Gastrocnemius medialis (tissue), 4 donors: ENCODE results near the gene DVL1. TPM values are rescaled to one million over a fixed set of nuclear protein-coding genes. Genes with fewer than 3 reads are reported as not detected.

ENCODE experiments used
- ATAC-seq, 2 donors: fragments of 150-250 bp; one replicate each; pipeline ENCODE4 v1.9.1; 2016
- DNase-seq, 2 donors: peaks; one replicate each; pipeline ENCODE4 v3.0.0-alpha.2; 2019
- H3K27ac ChIP-seq, 4 donors: fragments of 200-600 bp; sonication (generic); 1 replicate in 1 of 4; 2 replicates in 3 of 4; pipeline ENCODE4 v1.5.1; 2016 to 2018; ENCODE audit warnings: mild to moderate bottlenecking in 2 of 4, moderate library complexity in 1 of 4
- H3K27me3 ChIP-seq, 3 donors: fragments of 200-600 bp; sonication (generic) in 2 of 3; 1 replicate in 1 of 3; 2 replicates in 2 of 3; pipeline versions ENCODE4 v1.5.1 to v1.6.0; 2016 to 2019; ENCODE audit warnings: mild to moderate bottlenecking in 1 of 3, moderate library complexity in 1 of 3
- H3K36me3 ChIP-seq, 2 donors: fragments of 200-600 bp; sonication (generic) in 1 of 2; one replicate each; pipeline ENCODE4 v1.5.1; 2017 to 2018
- H3K4me1 ChIP-seq, 2 donors: fragments of 200-600 bp; sonication (generic) in 1 of 2; one replicate each; pipeline ENCODE4 v1.5.1; 2016 to 2017; ENCODE audit warnings: mild to moderate bottlenecking in 2 of 2
- H3K4me3 ChIP-seq, 4 donors: fragments of 200-600 bp; sonication (generic) in 3 of 4; 1 replicate in 1 of 4; 2 replicates in 3 of 4; pipeline ENCODE4 v1.5.1; 2016 to 2019; ENCODE audit warnings: mild to moderate bottlenecking in 2 of 4
- H3K9me3 ChIP-seq, 3 donors: fragments of 200-600 bp; sonication (generic) in 2 of 3; 1 replicate in 1 of 3; 2 replicates in 2 of 3; pipeline ENCODE4 v1.5.1; 2016 to 2019
- POLR2A ChIP-seq, 2 donors: fragments of 450-650 bp; IDR thresholded peaks; one replicate each; pipeline ENCODE4 v1.6.1; 2017; ENCODE audit warnings: antibody characterized with exemption in 2 of 2, mild to moderate bottlenecking in 2 of 2, moderate library complexity in 2 of 2
- in situ Hi-C, 4 donors: fragments of 200-750 bp; cut with MboI; loops; one replicate each; pipeline versions ENCODE4 v1.15.0 to v1.8.0; 2017; ENCODE audit warnings: low sequenced_read_pairs in 4 of 4
- intact Hi-C: fragments of 100-400 bp; cut with DNase I; formaldehyde crosslinking; loops from one replicate; pipeline ENCODE4 v1.15.1; 2023; ENCODE audit warnings: low total_unique reads
- total RNA-seq, 4 donors: library from RNA; depleted of rRNA; stranded (reverse); fragments of >200 nt; gene quantifications; one replicate each; pipeline versions ENCODE4 v1.1.0 to v1.2.3, GENCODE V29; 2016
- TF ChIP-seq, protein P1 (sequence below), 5 experiments: fragments of 450-650 bp in 3 of 5; fragments of 200-600 bp in 2 of 5; sonication (generic) in 2 of 5; IDR thresholded peaks in 4 of 5; conservative IDR thresholded peaks in 1 of 5; 1 replicate in 4 of 5; 2 replicates in 1 of 5; pipeline ENCODE4 v1.5.1; 2016 to 2019; ENCODE audit warnings: antibody characterized with exemption in 5 of 5, mild to moderate bottlenecking in 3 of 5, moderate library complexity in 3 of 5

The DVL1 gene
- total RNA-seq, 4 donors from 2014 or later: 196 to 311 (median 258) TPM

DNA sequence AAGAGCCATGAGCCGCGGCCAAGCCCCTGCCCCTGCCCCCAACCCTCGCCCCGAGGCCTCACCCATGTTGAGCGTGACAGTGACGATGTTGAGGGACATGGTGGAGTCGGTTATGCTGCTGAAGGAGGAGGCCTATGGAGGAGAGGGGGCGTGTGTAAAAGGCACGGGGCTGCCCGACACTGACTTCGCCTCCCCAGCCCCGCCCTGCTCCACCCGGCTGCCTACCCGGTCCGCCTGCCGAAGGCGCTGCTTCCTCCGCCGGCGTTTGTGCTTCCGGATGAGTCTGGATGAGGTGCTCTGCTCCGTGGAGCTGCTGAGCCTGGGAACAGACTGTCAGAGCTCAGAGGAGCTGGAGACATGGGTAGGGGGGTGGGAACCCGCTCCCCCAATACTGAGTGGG is 9.0 kb downstream of the DVL1 start:
- no peak for DNase-seq
- H3K9me3 ChIP-seq: no peaks in the 10 kb centered on the region
- no peak overlapping the region for H3K27ac ChIP-seq
- H3K36me3 ChIP-seq: peaks cover 0 to 57% of the 10 kb centered on the region in 2 donors
- H3K4me1 ChIP-seq: peaks cover 23 to 35% of the 10 kb centered on the region in 2 donors
- no peak for ATAC-seq
- intact Hi-C loops (no loop called here), in situ Hi-C loops (no loop called here)
- no peak overlapping the region for H3K4me3 ChIP-seq
- no peaks in the 10 kb centered on the region for H3K27me3 ChIP-seq
- TF ChIP-seq POLR2A (IDR thresholded peaks at IDR 0.05): no peak
- TF ChIP-seq, protein P1, sequence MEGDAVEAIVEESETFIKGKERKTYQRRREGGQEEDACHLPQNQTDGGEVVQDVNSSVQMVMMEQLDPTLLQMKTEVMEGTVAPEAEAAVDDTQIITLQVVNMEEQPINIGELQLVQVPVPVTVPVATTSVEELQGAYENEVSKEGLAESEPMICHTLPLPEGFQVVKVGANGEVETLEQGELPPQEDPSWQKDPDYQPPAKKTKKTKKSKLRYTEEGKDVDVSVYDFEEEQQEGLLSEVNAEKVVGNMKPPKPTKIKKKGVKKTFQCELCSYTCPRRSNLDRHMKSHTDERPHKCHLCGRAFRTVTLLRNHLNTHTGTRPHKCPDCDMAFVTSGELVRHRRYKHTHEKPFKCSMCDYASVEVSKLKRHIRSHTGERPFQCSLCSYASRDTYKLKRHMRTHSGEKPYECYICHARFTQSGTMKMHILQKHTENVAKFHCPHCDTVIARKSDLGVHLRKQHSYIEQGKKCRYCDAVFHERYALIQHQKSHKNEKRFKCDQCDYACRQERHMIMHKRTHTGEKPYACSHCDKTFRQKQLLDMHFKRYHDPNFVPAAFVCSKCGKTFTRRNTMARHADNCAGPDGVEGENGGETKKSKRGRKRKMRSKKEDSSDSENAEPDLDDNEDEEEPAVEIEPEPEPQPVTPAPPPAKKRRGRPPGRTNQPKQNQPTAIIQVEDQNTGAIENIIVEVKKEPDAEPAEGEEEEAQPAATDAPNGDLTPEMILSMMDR (IDR thresholded peaks at IDR 0.05 in 4 of 5, conservative IDR thresholded peaks at IDR 0.05 in 1 of 5): no peak

DNA sequence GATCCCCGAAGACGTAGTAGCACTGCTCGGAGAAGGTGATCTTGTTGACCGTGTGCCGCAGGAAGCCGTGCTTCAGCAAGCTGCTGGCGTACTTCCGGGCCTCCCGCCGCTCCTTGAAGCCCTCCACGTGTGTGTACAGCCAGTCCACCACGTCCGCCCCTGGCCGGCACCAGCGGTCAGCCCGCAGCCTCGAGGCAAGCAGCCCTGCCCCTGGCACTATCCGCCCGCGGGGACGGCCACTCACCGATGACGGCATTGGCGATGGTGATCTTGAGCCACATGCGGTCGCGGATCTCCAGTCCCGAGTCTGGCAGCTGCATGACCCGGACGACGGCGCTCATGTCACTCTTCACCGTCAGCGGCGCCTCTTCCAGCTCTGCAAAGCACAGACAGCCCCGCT is 10.9 kb downstream of the DVL1 start:
- no peaks in the 10 kb centered on the region for H3K9me3 ChIP-seq
- ATAC-seq (no peak), DNase-seq (no peak)
- H3K4me3 ChIP-seq: no peak overlapping the region
- peaks cover 6 to 23% of the 10 kb centered on the region in 2 donors for H3K4me1 ChIP-seq
- H3K27ac ChIP-seq: no peak overlapping the region
- no peak for TF ChIP-seq POLR2A (IDR thresholded peaks at IDR 0.05)
- TF ChIP-seq, protein P1 (IDR thresholded peaks at IDR 0.05 in 4 of 5, conservative IDR thresholded peaks at IDR 0.05 in 1 of 5): no peak
- intact Hi-C loops (no loop called here), in situ Hi-C loops (no loop called here)
- H3K36me3 ChIP-seq: peaks cover 0 to 57% of the 10 kb centered on the region in 2 donors
- H3K27me3 ChIP-seq: no peaks in the 10 kb centered on the region

DNA sequence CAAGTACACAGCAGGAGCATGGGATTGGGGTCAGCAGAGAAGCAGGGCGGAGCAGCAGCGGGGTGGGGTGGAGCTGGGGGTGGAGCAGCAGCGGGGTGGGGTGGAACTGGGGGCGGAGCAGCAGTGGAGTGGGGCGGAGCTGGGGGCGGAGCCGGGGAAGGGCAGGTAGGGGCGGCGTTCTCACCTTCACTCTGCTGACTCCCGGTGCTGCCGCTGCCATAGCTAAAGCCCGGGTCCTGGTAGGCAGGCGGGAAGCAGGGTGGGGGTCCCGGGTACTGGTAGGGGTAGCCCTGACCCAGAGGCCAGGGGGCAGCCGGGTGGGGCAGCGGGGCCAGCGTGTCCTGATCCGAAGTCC is 11.4 kb downstream of the DVL1 start:
- peaks cover 0 to 57% of the 10 kb centered on the region in 2 donors for H3K36me3 ChIP-seq
- H3K4me3 ChIP-seq: no peak overlapping the region
- intact Hi-C loops (no loop called here), in situ Hi-C loops (no loop called here)
- H3K27ac ChIP-seq: no peak overlapping the region
- H3K27me3 ChIP-seq: no peaks in the 10 kb centered on the region
- H3K9me3 ChIP-seq: no peaks in the 10 kb centered on the region
- DNase-seq: no peak
- H3K4me1 ChIP-seq: peaks cover 4 to 22% of the 10 kb centered on the region in 2 donors
- TF ChIP-seq POLR2A (IDR thresholded peaks at IDR 0.05): no peak
- TF ChIP-seq, protein P1 (IDR thresholded peaks at IDR 0.05 in 4 of 5, conservative IDR thresholded peaks at IDR 0.05 in 1 of 5): no peak
- ATAC-seq: no peak

DNA sequence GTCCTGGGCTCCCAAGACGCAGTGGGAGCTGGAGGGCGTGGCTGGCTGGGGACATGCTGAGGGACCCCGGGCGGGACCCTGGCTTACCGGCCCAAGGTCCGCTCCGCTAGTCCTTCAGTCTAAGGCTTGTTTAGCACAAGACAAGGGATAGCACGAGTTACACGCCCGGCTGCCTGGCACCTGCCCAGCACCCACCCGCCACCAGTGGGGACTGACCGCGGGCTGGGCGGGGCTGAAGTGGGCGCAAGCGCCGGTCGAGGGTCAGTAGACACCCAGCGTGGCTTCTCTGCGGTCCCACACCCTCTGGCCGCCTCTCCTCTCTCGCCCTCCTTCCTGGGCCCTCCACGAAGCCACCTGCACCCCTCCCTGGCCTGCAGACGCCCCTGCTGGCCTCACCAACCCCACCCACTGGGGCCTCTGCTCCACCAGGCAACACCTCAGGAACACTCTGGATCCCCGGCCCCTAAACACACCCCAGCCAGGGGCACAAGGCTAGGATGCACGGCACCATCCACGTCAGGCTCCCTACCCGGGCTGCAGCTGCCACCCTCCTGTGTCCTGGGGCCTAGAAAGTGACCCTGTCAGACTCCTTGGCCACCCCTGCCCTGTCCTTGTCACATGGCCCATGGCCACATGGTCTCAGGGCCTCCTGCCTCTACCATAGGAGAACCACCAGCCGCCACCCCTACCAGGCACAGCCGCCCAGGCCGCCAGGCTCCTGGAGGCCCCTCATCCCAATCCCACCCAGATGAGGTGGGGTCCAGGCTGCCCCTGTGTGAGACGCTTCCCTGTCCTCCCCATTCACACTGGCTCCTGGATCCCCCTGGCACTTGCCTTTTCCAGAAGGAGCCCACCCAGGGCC is 12.1 kb downstream of the DVL1 start:
- DNase-seq: no peak
- intact Hi-C loops (no loop called here), in situ Hi-C loops (no loop called here)
- no peak for ATAC-seq
- H3K27me3 ChIP-seq: no peaks in the 10 kb centered on the region
- H3K9me3 ChIP-seq: no peaks in the 10 kb centered on the region
- no peak overlapping the region for H3K27ac ChIP-seq
- no peak for TF ChIP-seq POLR2A (IDR thresholded peaks at IDR 0.05)
- TF ChIP-seq, protein P1 (IDR thresholded peaks at IDR 0.05 in 4 of 5, conservative IDR thresholded peaks at IDR 0.05 in 1 of 5): no peak
- peaks cover 8 to 16% of the 10 kb centered on the region in 2 donors for H3K4me1 ChIP-seq
- peaks cover 0 to 57% of the 10 kb centered on the region in 2 donors for H3K36me3 ChIP-seq
- no peak overlapping the region for H3K4me3 ChIP-seq
